Activated gamma-delta T cell (primary cell): ENCODE results near the gene SERHL2.
"Not testable (repeated sequence)": the region's sequence is repeated elsewhere in the genome, so short reads cannot be mapped to it uniquely, and the experiment has no call there.

ENCODE experiments used
- DNase-seq: peaks from one replicate; lab custom pipeline; 2025; lab: John Stamatoyannopoulos, UW
- total RNA-seq, 2 donors: gene quantifications; one replicate each; lab custom pipeline; 2026; lab: John Stamatoyannopoulos, UW

SERHL2 gene
- 0.41 to 0.44 reads per million in 2 donors for total RNA-seq

GRCh38 chr22:42553475-42554361, at the start of gene SERHL2:
TSS of gene SERHL2 (plus strand) at chr22:42553956. CDS start at chr22:42554021, 65 bp downstream.
- peak; percentile 67 for DNase-seq

- DNase-seq = not testable (repeated sequence)
Observed at GRCh38 chr22:42508327-42508974, 45.3 kb upstream of the SERHL2 start.

- DNase-seq = not testable (repeated sequence)
Observed at GRCh38 chr22:42508975-42509364, 44.8 kb upstream of the SERHL2 start.

GRCh38 chr22:42509548-42509947, 44.2 kb upstream of the SERHL2 start:
- no peak for DNase-seq

GRCh38 chr22:42511401-42511891, 42.3 kb upstream of the SERHL2 start:
- no peak for DNase-seq

- not testable (repeated sequence) for DNase-seq
Observed at GRCh38 chr22:42512273-42512990, 41.3 kb upstream of the SERHL2 start.

- DNase-seq = not testable (repeated sequence)
Observed at GRCh38 chr22:42514331-42514730, 39.4 kb upstream of the SERHL2 start.

GRCh38 chr22:42515304-42515703, 38.5 kb upstream of the SERHL2 start:
- DNase-seq = not testable (repeated sequence)

- no peak for DNase-seq
Observed at GRCh38 chr22:42515896-42516295, 37.9 kb upstream of the SERHL2 start.

GRCh38 chr22:42517103-42517502, 36.7 kb upstream of the SERHL2 start:
- not testable (repeated sequence) for DNase-seq

- not testable (repeated sequence) for DNase-seq
Observed at GRCh38 chr22:42518638-42519524, 34.9 kb upstream of the SERHL2 start.

- DNase-seq = peak; percentile 75
Observed at GRCh38 chr22:42519525-42520401, 34.0 kb upstream of the SERHL2 start, which contains the start of gene RRP7A. TSS of gene RRP7A (minus strand) at chr22:42519796. CDS start at chr22:42519786, 10 bp downstream.

- DNase-seq = no peak
Observed at GRCh38 chr22:42521228-42521546, 32.6 kb upstream of the SERHL2 start.

- DNase-seq = no peak
Observed at GRCh38 chr22:42522546-42522945, 31.2 kb upstream of the SERHL2 start.

- no peak for DNase-seq
Observed at GRCh38 chr22:42528591-42529307, 25.0 kb upstream of the SERHL2 start.

- DNase-seq = not testable (repeated sequence)
Observed at GRCh38 chr22:42529435-42529834, 24.3 kb upstream of the SERHL2 start.

- not testable (repeated sequence) for DNase-seq
Observed at GRCh38 chr22:42531401-42532084, 22.2 kb upstream of the SERHL2 start.

GRCh38 chr22:42533638-42533977, 20.1 kb upstream of the SERHL2 start:
- DNase-seq = no peak
